HTERT RPE-1 (cell line): ENCODE data around the gene HCST.

Experiments
- in situ Hi-C: fragments of 300-500 bp; cut with MboI; formaldehyde crosslinking; loops from 4 replicates; pipeline ENCODE4 v1.14.3; 2020; ENCODE audit warnings: low sequenced_read_pairs

Gene HCST

DNA sequence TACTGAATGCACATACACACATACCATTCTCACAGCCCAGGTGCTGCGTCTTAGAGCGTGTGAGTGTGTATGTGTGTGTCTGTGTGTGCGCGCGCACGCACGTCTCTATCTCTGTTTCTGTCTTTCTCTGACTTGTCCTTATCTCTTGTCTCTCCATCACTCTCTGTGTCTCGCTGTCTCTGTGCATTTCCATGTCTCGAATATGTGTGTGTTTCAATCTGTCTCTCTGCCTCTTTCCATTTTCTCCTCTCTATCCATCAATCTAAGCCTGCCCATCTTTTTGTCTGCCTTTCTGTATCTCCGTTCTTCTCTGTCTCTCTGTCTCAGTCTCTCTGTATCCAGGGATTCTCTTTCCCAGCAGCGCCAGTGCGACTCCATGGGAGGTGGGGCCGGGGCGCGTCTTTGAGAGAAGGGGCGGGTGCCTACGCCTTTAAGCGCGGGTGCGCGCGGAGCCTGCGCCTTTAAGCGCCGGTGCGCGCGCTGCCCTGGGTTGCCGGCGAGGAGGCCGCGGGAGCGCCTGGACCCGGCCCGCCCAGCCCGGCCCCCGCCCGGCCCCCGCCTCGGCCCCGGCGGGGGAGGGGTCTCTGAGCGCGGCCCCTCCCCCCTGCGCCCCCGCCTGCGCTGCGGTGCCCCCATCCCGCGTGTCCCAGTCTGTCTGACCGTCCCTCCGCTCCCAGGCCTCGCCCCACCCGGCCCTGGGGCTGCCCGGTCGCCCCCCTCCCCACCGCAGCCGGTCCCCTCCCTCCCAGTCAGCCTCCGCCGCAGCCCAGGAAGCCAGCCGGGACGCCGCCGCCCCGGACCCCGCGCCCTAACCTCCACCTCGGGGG, 33.8 kb downstream of the HCST start, which contains the start of gene LRFN3:
TSS of gene LRFN3 (plus strand) at position 464 of the 827 bp plus-strand sequence. CDS start 3,052 bp downstream, outside the sequence.
- in situ Hi-C loops: no loop called here

DNA sequence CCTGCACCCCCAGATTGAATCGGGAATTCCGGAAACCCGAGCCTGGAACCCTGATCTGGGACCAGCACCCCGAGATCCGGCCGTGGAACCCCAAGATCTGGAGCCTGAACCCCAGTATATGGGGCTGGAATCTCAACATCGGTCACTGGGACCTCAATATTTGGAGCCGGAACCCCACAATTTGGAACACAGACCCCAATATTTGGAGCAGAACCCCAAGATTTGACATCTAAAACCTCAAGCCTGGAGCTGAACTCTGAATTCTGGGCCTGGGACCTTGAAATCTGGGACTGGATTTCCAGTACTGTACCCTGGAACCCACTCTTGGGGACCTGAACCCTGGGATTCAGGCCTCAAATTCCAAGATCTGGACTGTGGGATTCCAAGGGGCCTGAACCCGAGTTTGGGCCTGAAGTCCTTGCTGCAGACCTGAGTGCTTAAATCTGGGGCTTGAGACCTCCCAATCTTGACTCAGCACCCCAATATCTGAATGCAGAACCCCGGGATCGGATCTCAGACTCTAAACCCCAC, 34.5 kb downstream of the HCST start:
- in situ Hi-C loops: no loop called here

DNA sequence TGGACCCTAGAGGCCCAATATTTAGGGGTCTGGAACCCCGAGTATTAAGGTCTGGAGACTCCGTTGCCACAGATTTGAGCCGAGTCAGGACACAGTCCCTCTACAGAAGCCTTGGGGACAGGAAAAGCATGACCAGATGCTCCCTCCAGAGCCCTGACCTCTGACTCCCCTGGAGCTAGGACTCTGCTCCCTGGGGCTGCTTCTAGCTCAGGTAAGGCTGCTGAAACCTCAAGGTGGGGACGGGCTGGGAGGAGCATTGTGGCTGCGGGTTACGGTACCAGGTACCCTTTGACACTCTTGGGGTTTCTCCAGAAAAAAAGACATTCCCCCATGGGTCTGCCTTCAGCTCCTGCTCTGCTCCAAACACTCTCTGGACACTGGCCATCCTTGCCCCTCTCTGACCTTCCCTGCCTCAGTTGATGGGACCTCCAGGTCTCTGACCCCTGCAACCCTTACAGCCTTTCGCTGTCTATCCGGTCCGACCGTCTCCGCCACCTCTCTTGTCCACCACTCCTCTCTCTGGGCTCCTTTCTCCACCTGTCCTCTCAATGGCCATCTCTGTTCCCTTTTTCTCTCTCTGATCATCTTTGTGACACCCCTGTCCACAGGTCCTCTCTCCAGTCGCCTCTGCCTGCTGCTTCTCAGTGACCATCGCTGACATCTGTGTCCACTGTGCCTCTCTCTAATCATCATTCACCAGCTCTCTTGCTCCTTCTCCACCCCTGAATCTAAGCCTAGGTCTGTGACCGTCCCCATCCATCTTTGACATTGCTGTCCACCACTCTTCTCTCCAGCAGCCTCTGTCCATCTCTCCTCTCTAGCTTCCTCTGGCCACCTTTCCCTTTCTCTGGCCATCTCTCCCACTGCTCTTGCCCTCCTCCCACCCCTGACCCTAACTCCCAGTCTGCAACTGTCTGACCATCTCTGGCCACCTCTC, 35.3 kb downstream of the HCST start:
- in situ Hi-C loops: no loop called here

DNA sequence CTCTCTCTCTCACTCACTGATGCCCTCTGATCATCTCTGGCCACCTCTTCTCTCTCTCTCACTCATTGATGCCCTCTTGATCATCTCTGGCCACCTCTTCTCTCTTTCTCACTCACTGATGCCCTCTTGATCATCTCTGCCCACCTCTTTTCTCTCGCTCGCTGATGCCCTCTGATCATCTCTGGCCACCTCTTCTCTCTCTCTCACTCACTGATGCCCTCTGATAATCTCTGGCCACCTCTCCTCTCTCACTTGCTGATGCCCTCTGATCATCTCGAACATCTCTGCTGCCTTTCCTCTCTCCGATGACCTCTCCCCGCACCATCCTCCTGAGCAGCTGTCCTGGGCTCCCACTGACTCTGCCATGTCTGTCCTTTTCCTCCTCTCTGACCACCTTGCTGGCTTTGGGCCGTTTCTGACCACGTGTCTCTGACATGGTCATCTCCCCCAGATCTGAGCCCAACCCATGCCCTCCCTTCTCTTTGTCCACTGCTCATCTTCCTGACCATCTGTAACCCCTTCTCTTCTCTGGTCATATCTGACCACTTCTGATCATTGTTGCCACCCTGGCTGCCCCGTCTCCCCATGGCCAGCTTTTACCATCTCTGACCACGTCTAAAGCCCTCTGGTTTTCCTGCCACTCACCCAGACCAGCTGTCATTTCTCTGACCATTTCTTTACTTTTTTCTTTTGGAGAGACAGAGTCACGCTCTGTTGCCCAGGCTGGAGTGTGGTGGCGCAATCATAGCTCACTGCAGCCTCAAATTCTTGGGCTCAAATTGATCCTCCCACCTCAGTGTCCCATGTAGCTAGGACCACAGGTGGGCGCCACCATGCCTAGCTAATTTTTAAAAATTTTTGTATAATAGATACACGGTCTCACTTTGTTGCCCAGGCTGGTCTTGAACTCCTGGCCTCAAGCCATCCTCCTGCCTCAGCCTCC, 36.2 kb downstream of the HCST start:
- in situ Hi-C loops: no loop called here

DNA sequence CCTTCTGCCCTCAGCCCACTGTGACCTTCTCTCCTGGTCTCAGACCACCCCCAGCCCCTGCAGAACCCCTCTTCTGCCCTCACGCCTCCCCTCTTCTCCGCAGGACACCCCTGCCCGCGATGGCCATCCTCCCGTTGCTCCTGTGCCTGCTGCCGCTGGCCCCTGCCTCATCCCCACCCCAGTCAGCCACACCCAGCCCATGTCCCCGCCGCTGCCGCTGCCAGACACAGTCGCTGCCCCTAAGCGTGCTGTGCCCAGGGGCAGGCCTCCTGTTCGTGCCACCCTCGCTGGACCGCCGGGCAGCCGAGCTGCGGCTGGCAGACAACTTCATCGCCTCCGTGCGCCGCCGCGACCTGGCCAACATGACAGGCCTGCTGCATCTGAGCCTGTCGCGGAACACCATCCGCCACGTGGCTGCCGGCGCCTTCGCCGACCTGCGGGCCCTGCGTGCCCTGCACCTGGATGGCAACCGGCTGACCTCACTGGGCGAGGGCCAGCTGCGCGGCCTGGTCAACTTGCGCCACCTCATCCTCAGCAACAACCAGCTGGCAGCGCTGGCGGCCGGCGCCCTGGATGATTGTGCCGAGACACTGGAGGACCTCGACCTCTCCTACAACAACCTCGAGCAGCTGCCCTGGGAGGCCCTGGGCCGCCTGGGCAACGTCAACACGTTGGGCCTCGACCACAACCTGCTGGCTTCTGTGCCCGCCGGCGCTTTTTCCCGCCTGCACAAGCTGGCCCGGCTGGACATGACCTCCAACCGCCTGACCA, 37.2 kb downstream of the HCST start:
- in situ Hi-C loops: no loop called here

DNA sequence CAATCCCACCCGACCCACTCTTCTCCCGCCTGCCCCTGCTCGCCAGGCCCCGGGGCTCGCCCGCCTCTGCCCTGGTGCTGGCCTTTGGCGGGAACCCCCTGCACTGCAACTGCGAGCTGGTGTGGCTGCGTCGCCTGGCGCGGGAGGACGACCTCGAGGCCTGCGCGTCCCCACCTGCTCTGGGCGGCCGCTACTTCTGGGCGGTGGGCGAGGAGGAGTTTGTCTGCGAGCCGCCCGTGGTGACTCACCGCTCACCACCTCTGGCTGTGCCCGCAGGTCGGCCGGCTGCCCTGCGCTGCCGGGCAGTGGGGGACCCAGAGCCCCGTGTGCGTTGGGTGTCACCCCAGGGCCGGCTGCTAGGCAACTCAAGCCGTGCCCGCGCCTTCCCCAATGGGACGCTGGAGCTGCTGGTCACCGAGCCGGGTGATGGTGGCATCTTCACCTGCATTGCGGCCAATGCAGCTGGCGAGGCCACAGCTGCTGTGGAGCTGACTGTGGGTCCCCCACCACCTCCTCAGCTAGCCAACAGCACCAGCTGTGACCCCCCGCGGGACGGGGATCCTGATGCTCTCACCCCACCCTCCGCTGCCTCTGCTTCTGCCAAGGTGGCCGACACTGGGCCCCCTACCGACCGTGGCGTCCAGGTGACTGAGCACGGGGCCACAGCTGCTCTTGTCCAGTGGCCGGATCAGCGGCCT, 37.9 kb downstream of the HCST start:
- in situ Hi-C loops: no loop called here

DNA sequence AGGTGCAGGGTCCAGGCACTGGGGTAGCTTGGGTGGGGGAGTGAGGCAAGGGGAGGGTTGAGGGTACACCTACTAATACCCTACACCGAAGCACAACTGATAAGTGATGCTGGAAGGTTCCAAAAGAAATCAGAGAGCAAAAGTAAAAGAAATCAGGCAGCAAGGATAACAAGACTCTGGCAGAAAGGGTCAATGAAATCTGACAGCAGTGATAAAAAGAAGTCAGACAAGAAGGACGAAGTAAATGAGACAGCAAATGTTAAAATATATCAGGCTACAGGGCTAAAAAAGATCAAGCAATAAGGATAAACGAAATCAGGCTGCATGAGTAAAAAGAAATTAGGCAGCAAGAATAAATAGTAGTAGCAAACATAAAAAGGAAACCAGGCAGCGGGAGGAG, 38.5 kb downstream of the HCST start:
- in situ Hi-C loops: no loop called here

DNA sequence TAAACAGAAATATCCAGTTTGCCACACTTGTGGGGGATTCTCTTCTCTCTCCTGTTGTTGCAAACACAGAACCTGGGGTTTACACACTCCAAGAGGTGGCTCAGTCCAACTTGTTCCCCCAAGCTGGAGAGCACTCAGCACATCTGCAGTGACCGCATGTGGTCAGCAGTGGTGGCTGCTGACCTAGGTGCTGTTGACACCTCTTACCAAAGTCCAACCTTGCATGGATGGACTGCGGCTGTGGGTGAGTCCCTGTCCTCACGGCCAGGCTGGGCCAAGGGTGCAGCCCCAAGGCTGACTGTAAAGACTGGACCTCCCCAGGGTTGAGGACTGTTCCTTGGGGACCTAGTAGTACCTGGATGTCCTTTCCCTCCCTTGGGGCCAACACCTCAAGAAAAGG, 39.9 kb downstream of the HCST start:
- in situ Hi-C loops: no loop called here

DNA sequence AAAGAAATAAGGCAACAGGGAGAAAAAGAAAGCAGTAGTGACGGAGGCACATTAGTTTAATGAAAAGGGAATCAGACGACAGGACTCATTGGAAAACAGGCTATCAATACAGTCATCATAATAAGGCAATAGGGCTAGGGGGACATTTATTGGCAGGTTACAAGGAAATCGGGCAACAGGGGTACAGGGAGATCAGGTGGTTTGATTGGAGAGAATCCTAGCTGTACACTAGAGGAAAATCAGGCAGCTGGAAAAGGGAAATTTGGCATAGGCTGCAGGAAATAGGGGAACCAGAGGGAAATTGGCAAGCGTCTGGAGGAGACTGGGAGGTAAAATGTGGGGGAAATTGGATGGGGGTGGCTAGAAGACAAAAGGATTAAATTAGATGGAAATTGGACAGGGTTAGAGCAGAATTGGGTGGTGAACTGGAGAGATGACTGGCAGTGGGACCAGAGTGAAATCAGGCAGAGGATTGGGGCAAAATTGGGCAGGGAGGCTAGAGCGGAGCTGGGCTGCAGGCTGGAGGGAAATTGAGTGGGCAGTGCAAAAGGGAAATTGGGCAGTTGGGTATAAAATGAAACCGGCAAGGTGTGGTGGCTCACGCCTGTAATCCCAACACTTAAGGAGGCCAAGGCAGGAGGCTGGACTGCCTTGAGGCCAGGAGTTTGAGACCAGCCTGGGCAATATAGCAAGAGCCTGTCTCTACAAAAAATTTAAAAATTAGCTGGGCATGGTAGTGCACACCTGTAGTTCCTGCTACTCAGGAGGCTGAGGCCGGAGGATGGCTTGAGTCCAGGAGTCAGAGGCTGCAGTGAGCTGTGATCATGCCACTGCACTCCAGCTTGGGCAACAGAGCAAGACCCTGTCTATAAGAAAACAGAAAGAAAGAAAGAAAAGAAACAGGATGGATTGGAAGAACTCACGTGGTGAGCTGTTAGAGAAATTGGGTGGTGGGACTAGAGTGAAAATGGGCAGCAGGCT, 41.3 kb downstream of the HCST start:
- in situ Hi-C loops: no loop called here

DNA sequence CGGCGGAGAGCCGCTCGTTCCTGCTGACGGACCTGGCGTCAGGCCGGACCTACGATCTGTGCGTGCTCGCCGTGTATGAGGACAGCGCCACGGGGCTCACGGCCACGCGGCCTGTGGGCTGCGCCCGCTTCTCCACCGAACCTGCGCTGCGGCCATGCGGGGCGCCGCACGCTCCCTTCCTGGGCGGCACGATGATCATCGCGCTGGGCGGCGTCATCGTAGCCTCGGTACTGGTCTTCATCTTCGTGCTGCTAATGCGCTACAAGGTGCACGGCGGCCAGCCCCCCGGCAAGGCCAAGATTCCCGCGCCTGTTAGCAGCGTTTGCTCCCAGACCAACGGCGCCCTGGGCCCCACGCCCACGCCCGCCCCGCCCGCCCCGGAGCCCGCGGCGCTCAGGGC, 42.2 kb downstream of the HCST start:
- in situ Hi-C loops: no loop called here

DNA sequence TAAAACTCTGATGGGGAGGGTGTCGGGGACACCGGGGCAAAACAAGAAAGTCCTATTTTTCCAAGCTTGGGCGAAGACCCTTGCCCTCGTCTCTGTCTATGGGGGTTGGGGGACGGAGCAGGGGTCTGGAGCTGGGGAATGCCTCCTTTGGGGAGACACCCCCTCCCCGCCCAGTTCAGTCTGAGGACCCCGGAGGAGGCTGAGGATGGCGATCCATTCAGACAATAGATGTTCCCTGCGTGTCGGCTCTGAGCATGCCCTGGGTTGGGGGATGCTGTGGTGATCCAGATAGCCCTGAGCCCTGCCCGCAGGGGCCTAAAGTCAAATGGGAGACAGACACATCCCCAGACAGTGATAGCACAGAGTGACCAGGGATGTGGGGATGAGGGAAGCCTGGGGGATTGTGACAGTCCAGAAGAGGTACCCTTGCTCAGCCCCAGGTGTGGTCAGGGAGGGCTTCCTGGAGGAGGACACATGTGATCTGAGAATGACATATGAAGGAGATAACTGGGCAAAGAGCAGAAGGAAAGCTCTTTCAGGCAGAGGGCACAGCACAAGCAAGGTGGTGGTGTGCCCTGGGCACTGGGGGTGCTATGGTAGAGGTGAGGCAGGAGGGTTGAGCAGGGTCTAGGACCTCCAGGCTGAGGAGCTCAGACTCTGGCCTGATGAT, 42.9 kb downstream of the HCST start:
- in situ Hi-C loops: no loop called here

DNA sequence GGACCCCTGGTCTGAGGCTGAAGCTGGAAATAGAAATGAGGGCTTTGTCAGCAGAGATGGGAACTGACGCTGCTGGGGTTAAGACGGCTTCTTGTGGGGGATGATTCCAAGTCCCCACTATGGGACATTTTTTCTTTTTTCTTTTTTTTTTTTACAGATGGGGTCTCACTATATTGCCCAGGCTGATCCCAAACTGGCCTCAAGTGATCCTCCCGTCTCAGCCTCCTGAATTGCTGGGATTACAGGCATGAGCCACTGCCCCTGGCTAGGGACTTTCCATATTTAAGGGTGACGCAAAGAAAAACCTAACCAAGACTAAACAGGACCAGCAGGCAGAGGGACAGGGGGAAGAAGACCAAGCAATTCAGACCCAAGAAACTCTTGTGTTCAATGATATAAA, 43.9 kb downstream of the HCST start:
- in situ Hi-C loops: no loop called here

DNA sequence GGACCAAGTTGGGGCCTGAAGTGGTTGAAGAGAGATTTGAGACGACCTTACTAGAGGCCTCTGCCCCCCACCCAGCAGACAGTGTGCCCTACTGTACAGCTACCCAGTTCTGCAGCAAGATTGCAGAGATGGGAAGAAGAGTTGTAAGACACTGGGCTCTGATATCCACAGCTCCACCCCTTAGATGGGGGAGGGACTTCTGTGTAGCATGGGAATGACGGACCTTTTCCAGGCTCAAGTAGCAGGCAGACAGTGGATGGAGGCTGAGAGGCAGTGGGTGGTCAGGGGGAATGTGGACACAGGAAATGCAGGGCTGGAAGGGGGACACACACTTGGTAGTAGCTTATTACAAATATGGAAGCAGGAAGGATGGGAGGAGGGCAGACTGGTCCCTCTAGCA, 46.8 kb downstream of the HCST start:
- in situ Hi-C loops: no loop called here
